Activated CD4-positive, alpha-beta T cell treated with anti-CD3 and anti-CD28 coated beads, Interleukin-2, Interleukin-4, amounts not matched to agents 100 ng/mL and 50 ng/mL, durations not matched to agents 16 hours and 8 hours (primary cell): ENCODE data around the gene CACNA1I.
A peak's percentile ranks its signal among the peaks of the same experiment; 100 is the strongest.

Experiments used
- DNase-seq: peaks from one replicate; pipeline ENCODE4 v3.0.0-alpha.2; 2020; ENCODE audit warnings: low spot score

Gene CACNA1I

GRCh38 chr22:39651053-39651996 lies 80.8 kb downstream of the CACNA1I start:
- no peak for DNase-seq

- DNase-seq, result no peak
These were observed 82.6 kb downstream of the CACNA1I start for GRCh38 chr22:39652990-39653786.

GRCh38 chr22:39653787-39654077 lies 83.2 kb downstream of the CACNA1I start:
- no peak for DNase-seq

- DNase-seq, result no peak
These were observed 83.8 kb downstream of the CACNA1I start for GRCh38 chr22:39654131-39654926.

GRCh38 chr22:39655004-39655579 lies 84.5 kb downstream of the CACNA1I start:
- no peak for DNase-seq

GRCh38 chr22:39655831-39656230 lies 85.3 kb downstream of the CACNA1I start:
- DNase-seq, result no peak

GRCh38 chr22:39656495-39657490 lies 86.2 kb downstream of the CACNA1I start:
- DNase-seq, result no peak

- peak; percentile 48 for DNase-seq
These were observed 87.8 kb downstream of the CACNA1I start for GRCh38 chr22:39658367-39658766.

GRCh38 chr22:39658806-39659463 lies 88.4 kb downstream of the CACNA1I start:
- DNase-seq, result no peak

- DNase-seq, result no peak
These were observed 90.9 kb downstream of the CACNA1I start for GRCh38 chr22:39661501-39661841.

GRCh38 chr22:39661842-39662685 lies 91.5 kb downstream of the CACNA1I start:
- DNase-seq, result peak; percentile 53

GRCh38 chr22:39662686-39663052 lies 92.1 kb downstream of the CACNA1I start:
- DNase-seq, result no peak

GRCh38 chr22:39663751-39664150 lies 93.2 kb downstream of the CACNA1I start:
- DNase-seq, result no peak

- DNase-seq, result peak; percentile 9
These were observed 94.1 kb downstream of the CACNA1I start for GRCh38 chr22:39664485-39665200.

- no peak for DNase-seq
These were observed 94.7 kb downstream of the CACNA1I start for GRCh38 chr22:39665229-39665628.

- no peak for DNase-seq
These were observed 95.3 kb downstream of the CACNA1I start for GRCh38 chr22:39665661-39666431.

GRCh38 chr22:39666495-39666894 lies 95.9 kb downstream of the CACNA1I start:
- no peak for DNase-seq

GRCh38 chr22:39666926-39667325 lies 96.4 kb downstream of the CACNA1I start:
- DNase-seq, result no peak
